ENCODE data around the gene CSTF2T. TPM values are rescaled to one million over a fixed set of nuclear protein-coding genes. Genes with fewer than 3 reads are reported as not detected.
"Not testable (repeated sequence)": the region's sequence is repeated elsewhere in the genome, so short reads cannot be mapped to it uniquely, and the experiment has no call there.

The CSTF2T gene
- polyA plus RNA-seq, 1 donor, result 28.7 TPM

GRCh38 chr10:51698473-51699063, 827 bp downstream of the CSTF2T start:
- DNase-seq (ENCODE audit: low read depth), result no peak

GRCh38 chr10:51696251-51696650, 3.1 kb downstream of the CSTF2T start:
- DNase-seq (ENCODE audit: low read depth), result no peak

GRCh38 chr10:51694086-51694768, 5.2 kb downstream of the CSTF2T start:
- DNase-seq (ENCODE audit: low read depth), result no peak

GRCh38 chr10:51691135-51691534, 8.3 kb downstream of the CSTF2T start:
- no peak for DNase-seq (ENCODE audit: low read depth)

- DNase-seq (ENCODE audit: low read depth), result no peak
These were observed 9.9 kb downstream of the CSTF2T start for GRCh38 chr10:51689536-51689935.

- not testable (repeated sequence) for DNase-seq (ENCODE audit: low read depth)
These were observed 10.6 kb downstream of the CSTF2T start for GRCh38 chr10:51688826-51689225.

GRCh38 chr10:51687296-51687695, 12.1 kb downstream of the CSTF2T start:
- no peak for DNase-seq (ENCODE audit: low read depth)

GRCh38 chr10:51685768-51686167, 13.6 kb downstream of the CSTF2T start:
- no peak for DNase-seq (ENCODE audit: low read depth)

- DNase-seq (ENCODE audit: low read depth), result no peak
These were observed 16.2 kb downstream of the CSTF2T start for GRCh38 chr10:51683031-51683691.

GRCh38 chr10:51679841-51680240, 19.6 kb downstream of the CSTF2T start:
- no peak for DNase-seq (ENCODE audit: low read depth)

- no peak for DNase-seq (ENCODE audit: low read depth)
These were observed 24.3 kb downstream of the CSTF2T start for GRCh38 chr10:51675088-51675487.

- DNase-seq (ENCODE audit: low read depth), result no peak
These were observed 27.3 kb downstream of the CSTF2T start for GRCh38 chr10:51672039-51672535.

GRCh38 chr10:51669041-51669440, 30.4 kb downstream of the CSTF2T start:
- no peak for DNase-seq (ENCODE audit: low read depth)

- DNase-seq (ENCODE audit: low read depth), result no peak
These were observed 31.1 kb downstream of the CSTF2T start for GRCh38 chr10:51668336-51668689.

- DNase-seq (ENCODE audit: low read depth), result no peak
These were observed 31.6 kb downstream of the CSTF2T start for GRCh38 chr10:51667678-51668335.

GRCh38 chr10:51666456-51666855, 32.9 kb downstream of the CSTF2T start:
- no peak for DNase-seq (ENCODE audit: low read depth)

GRCh38 chr10:51663086-51663485, 36.3 kb downstream of the CSTF2T start:
- DNase-seq (ENCODE audit: low read depth), result no peak

- DNase-seq (ENCODE audit: low read depth), result no peak
These were observed 40.1 kb downstream of the CSTF2T start for GRCh38 chr10:51659344-51659743.

- DNase-seq (ENCODE audit: low read depth), result no peak
These were observed 41.4 kb downstream of the CSTF2T start for GRCh38 chr10:51658000-51658399.

GRCh38 chr10:51656503-51656902, 42.9 kb downstream of the CSTF2T start:
- no peak for DNase-seq (ENCODE audit: low read depth)

- DNase-seq (ENCODE audit: low read depth), result no peak
These were observed 44.5 kb downstream of the CSTF2T start for GRCh38 chr10:51654918-51655317.

GRCh38 chr10:51653025-51653424, 46.4 kb downstream of the CSTF2T start:
- DNase-seq (ENCODE audit: low read depth), result no peak

Data from forelimb muscle (tissue), 1 donor.